Measurements from ENCODE around the gene PSMF1. TPM values are rescaled to one million over a fixed set of nuclear protein-coding genes. Genes with fewer than 3 reads are reported as not detected.

Gene PSMF1
- total RNA-seq, 4 donors from 2014 or later = 11.5 to 91.6 (median 54.5) TPM

GRCh38 chr20:1191299-1191698 lies 72.9 kb downstream of the PSMF1 start:
- Histone ChIP-seq H3K4me1 (no peaks in the 10 kb centered on the region), H3K4me3 (no peak overlapping the region), H3K36me3 (no peaks in the 10 kb centered on the region), H3K27ac (no peak overlapping the region), H3K9me3 (no peaks in the 10 kb centered on the region), H3K27me3 (no peaks in the 10 kb centered on the region)
- intact Hi-C loops (cut with DNase I; ENCODE audit: low total_unique reads) = no loop called here
- TF ChIP-seq CTCF (IDR thresholded peaks at IDR 0.05) (no peak), POLR2A (IDR thresholded peaks at IDR 0.05) (no peak)
- DNase-seq = no peak

- no peak for TF ChIP-seq POLR2A (IDR thresholded peaks at IDR 0.05)
- H3K4me3 ChIP-seq = no peak overlapping the region
Measured at GRCh38 chr20:1195226-1195625, 76.8 kb downstream of the PSMF1 start.

DNA sequence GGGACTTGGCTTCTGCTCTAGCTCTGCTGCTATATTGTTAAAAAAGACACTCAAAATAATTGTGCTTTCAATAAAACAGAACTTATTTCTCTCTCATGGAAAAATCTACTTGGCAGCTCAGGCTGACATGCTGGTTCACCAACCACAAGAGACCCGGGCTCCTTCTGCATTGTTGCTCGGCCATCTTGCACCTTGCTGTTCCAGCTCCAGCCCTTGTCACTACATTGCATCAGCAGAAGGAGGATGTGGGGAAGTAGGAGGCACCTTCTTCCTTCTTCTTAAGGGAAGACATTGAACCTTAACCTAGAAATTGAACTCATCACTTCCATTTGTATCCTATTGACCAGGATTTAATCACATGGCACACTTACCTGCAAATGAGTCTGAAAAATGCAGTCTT lies 78.2 kb downstream of the PSMF1 start:
- no peak overlapping the region for H3K4me3 ChIP-seq
- no peak for DNase-seq
- TF ChIP-seq POLR2A (IDR thresholded peaks at IDR 0.05) (no peak), CTCF (IDR thresholded peaks at IDR 0.05) (no peak)
- H3K4me1 ChIP-seq = no peaks in the 10 kb centered on the region
- no peak overlapping the region for H3K27ac ChIP-seq
- H3K36me3 ChIP-seq = no peaks in the 10 kb centered on the region
- intact Hi-C loops (cut with DNase I; ENCODE audit: low total_unique reads) = no loop called here
- no peaks in the 10 kb centered on the region for H3K9me3 ChIP-seq
- no peaks in the 10 kb centered on the region for H3K27me3 ChIP-seq

More at GRCh38 chr20:1195226-1195625, 76.8 kb downstream of the PSMF1 start:
- Histone ChIP-seq H3K27me3 (no peaks in the 10 kb centered on the region), H3K4me1 (no peaks in the 10 kb centered on the region), H3K9me3 (no peaks in the 10 kb centered on the region), H3K36me3 (no peaks in the 10 kb centered on the region), H3K27ac (no peak overlapping the region)
- no peak for DNase-seq
- intact Hi-C loops (cut with DNase I; ENCODE audit: low total_unique reads) = no loop called here

DNA sequence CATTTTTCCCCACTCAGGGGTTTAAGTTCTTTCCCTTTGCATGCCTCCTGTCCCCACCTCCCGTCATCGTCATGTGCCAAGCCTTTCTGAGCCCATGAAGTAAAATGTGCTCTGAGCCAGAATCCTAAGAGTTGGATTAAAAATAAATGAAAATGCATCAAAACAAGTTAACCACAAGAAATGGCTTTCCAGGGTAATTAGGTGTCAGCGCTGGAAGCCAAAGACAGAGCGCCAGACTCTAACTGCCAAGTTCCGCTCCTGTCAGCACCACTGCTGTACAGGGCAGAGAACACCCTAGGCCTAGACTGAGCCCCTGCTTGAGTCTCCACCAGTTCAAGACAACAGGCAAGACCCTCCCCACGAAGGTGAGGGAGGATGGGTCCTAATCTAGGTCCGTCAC lies 79.4 kb downstream of the PSMF1 start:
- no peak for DNase-seq
- intact Hi-C loops (cut with DNase I; ENCODE audit: low total_unique reads) = no loop called here
- Histone ChIP-seq H3K36me3 (no peaks in the 10 kb centered on the region), H3K4me1 (no peaks in the 10 kb centered on the region), H3K27me3 (no peaks in the 10 kb centered on the region), H3K4me3 (no peak overlapping the region), H3K9me3 (no peaks in the 10 kb centered on the region), H3K27ac (no peak overlapping the region)
- TF ChIP-seq POLR2A (IDR thresholded peaks at IDR 0.05) (no peak), CTCF (IDR thresholded peaks at IDR 0.05) (no peak)

GRCh38 chr20:1198751-1199150 lies 80.3 kb downstream of the PSMF1 start:
- H3K27me3 ChIP-seq = no peaks in the 10 kb centered on the region
- DNase-seq = no peak
- TF ChIP-seq CTCF (IDR thresholded peaks at IDR 0.05) = no peak
- no peak for TF ChIP-seq POLR2A (IDR thresholded peaks at IDR 0.05)
- no peaks in the 10 kb centered on the region for H3K4me1 ChIP-seq
- H3K9me3 ChIP-seq = no peaks in the 10 kb centered on the region
- H3K4me3 ChIP-seq = no peak overlapping the region
- H3K36me3 ChIP-seq = no peaks in the 10 kb centered on the region
- intact Hi-C loops (cut with DNase I; ENCODE audit: low total_unique reads) = no loop called here
- H3K27ac ChIP-seq = no peak overlapping the region

- no peaks in the 10 kb centered on the region for H3K36me3 ChIP-seq
- intact Hi-C loops (cut with DNase I; ENCODE audit: low total_unique reads) = no loop called here
- H3K9me3 ChIP-seq = no peaks in the 10 kb centered on the region
- no peak overlapping the region for H3K27ac ChIP-seq
- no peak for TF ChIP-seq CTCF (IDR thresholded peaks at IDR 0.05)
- TF ChIP-seq POLR2A (IDR thresholded peaks at IDR 0.05) = no peak
- no peak overlapping the region for H3K4me3 ChIP-seq
- H3K27me3 ChIP-seq = no peaks in the 10 kb centered on the region
- H3K4me1 ChIP-seq = no peaks in the 10 kb centered on the region
- DNase-seq = no peak
Measured at GRCh38 chr20:1199212-1199873, 80.9 kb downstream of the PSMF1 start.
